ENCODE data around the gene BLNK.
A peak's percentile ranks its signal among the peaks of the same experiment; 100 is the strongest.

The BLNK gene

GRCh38 chr10:96230527-96230926 is 40.8 kb downstream of the BLNK start:
- no peaks in the 10 kb centered on the region for H4K20me1 ChIP-seq (ENCODE audit: insufficient read depth, low read length)
- H3K27me3 ChIP-seq (replicated peaks; ENCODE audit: insufficient read depth, low read length): no peaks in the 10 kb centered on the region
- H2AFZ ChIP-seq (ENCODE audit: low read length): no peak overlapping the region
- DNase-seq: no peak
- no peaks in the 10 kb centered on the region for H3K79me2 ChIP-seq (ENCODE audit: low read length)
- TF ChIP-seq EZH2phosphoT487 (IDR thresholded peaks at IDR 0.05; ENCODE audit: low read length): no peak
- TF ChIP-seq EZH2 (optimal IDR thresholded peaks at IDR 0.05; ENCODE audit: low read depth, low read length): no peak
- TF ChIP-seq CTCF (IDR thresholded peaks at IDR 0.05; ENCODE audit: low read length): no peak
- no peak overlapping the region for H3K4me3 ChIP-seq (ENCODE audit: low read length)
- H3K9me3 ChIP-seq (replicated peaks; ENCODE audit: insufficient read depth, low read length): no peaks in the 10 kb centered on the region
- no peak overlapping the region for H3K9ac ChIP-seq (ENCODE audit: low read length)
- H3K27ac ChIP-seq (ENCODE audit: low read length): no peak overlapping the region
- H3F3A ChIP-seq (ENCODE audit: insufficient read depth, low read length): no peaks in the 10 kb centered on the region
- H3K4me2 ChIP-seq (ENCODE audit: low read depth, low read length): no peak overlapping the region
- no peaks in the 10 kb centered on the region for H3K9me2 ChIP-seq (replicated peaks; ENCODE audit: insufficient read depth, low read length)
- no peaks in the 10 kb centered on the region for H3K4me1 ChIP-seq (ENCODE audit: low read length)
- H3K36me3 ChIP-seq (replicated peaks; ENCODE audit: insufficient read depth, low read length): no peaks in the 10 kb centered on the region

- no peaks in the 10 kb centered on the region for H3K36me3 ChIP-seq (replicated peaks; ENCODE audit: insufficient read depth, low read length)
- H3K27me3 ChIP-seq (replicated peaks; ENCODE audit: insufficient read depth, low read length): no peaks in the 10 kb centered on the region
- no peak overlapping the region for H3K9ac ChIP-seq (ENCODE audit: low read length)
- H4K20me1 ChIP-seq (ENCODE audit: insufficient read depth, low read length): no peaks in the 10 kb centered on the region
- no peak overlapping the region for H3K27ac ChIP-seq (ENCODE audit: low read length)
- H3K79me2 ChIP-seq (ENCODE audit: low read length): no peaks in the 10 kb centered on the region
- H3K9me3 ChIP-seq (replicated peaks; ENCODE audit: insufficient read depth, low read length): no peaks in the 10 kb centered on the region
- peak; percentile 98 for TF ChIP-seq CTCF (IDR thresholded peaks at IDR 0.05; ENCODE audit: low read length)
- no peak for TF ChIP-seq EZH2phosphoT487 (IDR thresholded peaks at IDR 0.05; ENCODE audit: low read length)
- no peak overlapping the region for H2AFZ ChIP-seq (ENCODE audit: low read length)
- H3K4me2 ChIP-seq (ENCODE audit: low read depth, low read length): no peak overlapping the region
- no peak overlapping the region for H3K4me3 ChIP-seq (ENCODE audit: low read length)
- H3K9me2 ChIP-seq (replicated peaks; ENCODE audit: insufficient read depth, low read length): no peaks in the 10 kb centered on the region
- H3K4me1 ChIP-seq (ENCODE audit: low read length): no peaks in the 10 kb centered on the region
- peak; percentile 78 for DNase-seq
- no peaks in the 10 kb centered on the region for H3F3A ChIP-seq (ENCODE audit: insufficient read depth, low read length)
These were observed 41.8 kb downstream of the BLNK start for GRCh38 chr10:96229568-96230030.

GRCh38 chr10:96228408-96228994 is 42.9 kb downstream of the BLNK start:
- H3K27ac ChIP-seq (ENCODE audit: low read length): no peak overlapping the region
- DNase-seq: no peak
- no peak overlapping the region for H3K4me2 ChIP-seq (ENCODE audit: low read depth, low read length)
- H3K27me3 ChIP-seq (replicated peaks; ENCODE audit: insufficient read depth, low read length): no peaks in the 10 kb centered on the region
- no peaks in the 10 kb centered on the region for H3K4me1 ChIP-seq (ENCODE audit: low read length)
- no peak for TF ChIP-seq CTCF (IDR thresholded peaks at IDR 0.05; ENCODE audit: low read length)
- no peak for TF ChIP-seq EZH2 (optimal IDR thresholded peaks at IDR 0.05; ENCODE audit: low read depth, low read length)
- TF ChIP-seq EZH2phosphoT487 (IDR thresholded peaks at IDR 0.05; ENCODE audit: low read length): no peak
- no peaks in the 10 kb centered on the region for H3K9me2 ChIP-seq (replicated peaks; ENCODE audit: insufficient read depth, low read length)
- H3K4me3 ChIP-seq (ENCODE audit: low read length): no peak overlapping the region
- no peaks in the 10 kb centered on the region for H3K36me3 ChIP-seq (replicated peaks; ENCODE audit: insufficient read depth, low read length)
- H4K20me1 ChIP-seq (ENCODE audit: insufficient read depth, low read length): no peaks in the 10 kb centered on the region
- H3K79me2 ChIP-seq (ENCODE audit: low read length): no peaks in the 10 kb centered on the region
- no peak overlapping the region for H2AFZ ChIP-seq (ENCODE audit: low read length)
- no peaks in the 10 kb centered on the region for H3K9me3 ChIP-seq (replicated peaks; ENCODE audit: insufficient read depth, low read length)
- H3K9ac ChIP-seq (ENCODE audit: low read length): no peak overlapping the region
- no peaks in the 10 kb centered on the region for H3F3A ChIP-seq (ENCODE audit: insufficient read depth, low read length)
